Measurements from ENCODE around the gene STARD6.
"Not testable (repeated sequence)": the region's sequence is repeated elsewhere in the genome, so short reads cannot be mapped to it uniquely, and the experiment has no call there.

The STARD6 gene

DNA sequence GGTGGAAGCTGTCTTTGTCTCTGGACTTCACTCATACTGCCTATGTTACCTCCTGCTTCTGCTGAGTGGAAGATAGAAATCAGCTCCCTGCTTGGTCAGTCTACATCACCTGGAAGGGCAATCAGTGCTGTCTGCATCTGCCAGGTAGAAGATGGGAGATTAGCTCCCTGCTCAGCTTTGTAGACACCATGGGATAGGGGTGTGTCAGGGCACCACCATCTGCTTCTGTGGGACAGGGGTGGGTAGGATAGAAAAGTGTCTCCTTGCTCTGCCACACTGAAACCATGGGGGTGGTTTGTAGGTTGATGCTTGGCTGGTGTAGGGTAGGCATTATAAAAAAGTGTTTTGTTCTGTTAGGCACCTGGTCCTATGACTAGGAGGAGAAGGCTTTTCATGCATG, 34.1 kb downstream of the STARD6 start:
- DNase-seq (ENCODE audit: extremely low read depth, low read depth), result no peak
- TF ChIP-seq, protein P1, sequence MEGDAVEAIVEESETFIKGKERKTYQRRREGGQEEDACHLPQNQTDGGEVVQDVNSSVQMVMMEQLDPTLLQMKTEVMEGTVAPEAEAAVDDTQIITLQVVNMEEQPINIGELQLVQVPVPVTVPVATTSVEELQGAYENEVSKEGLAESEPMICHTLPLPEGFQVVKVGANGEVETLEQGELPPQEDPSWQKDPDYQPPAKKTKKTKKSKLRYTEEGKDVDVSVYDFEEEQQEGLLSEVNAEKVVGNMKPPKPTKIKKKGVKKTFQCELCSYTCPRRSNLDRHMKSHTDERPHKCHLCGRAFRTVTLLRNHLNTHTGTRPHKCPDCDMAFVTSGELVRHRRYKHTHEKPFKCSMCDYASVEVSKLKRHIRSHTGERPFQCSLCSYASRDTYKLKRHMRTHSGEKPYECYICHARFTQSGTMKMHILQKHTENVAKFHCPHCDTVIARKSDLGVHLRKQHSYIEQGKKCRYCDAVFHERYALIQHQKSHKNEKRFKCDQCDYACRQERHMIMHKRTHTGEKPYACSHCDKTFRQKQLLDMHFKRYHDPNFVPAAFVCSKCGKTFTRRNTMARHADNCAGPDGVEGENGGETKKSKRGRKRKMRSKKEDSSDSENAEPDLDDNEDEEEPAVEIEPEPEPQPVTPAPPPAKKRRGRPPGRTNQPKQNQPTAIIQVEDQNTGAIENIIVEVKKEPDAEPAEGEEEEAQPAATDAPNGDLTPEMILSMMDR (IDR thresholded peaks at IDR 0.05; ENCODE audit: low read depth, low read length, missing control alignments), result no peak
- no peak overlapping the region for H3K4me3 ChIP-seq (replicated peaks; ENCODE audit: low read depth, low read length)

DNA sequence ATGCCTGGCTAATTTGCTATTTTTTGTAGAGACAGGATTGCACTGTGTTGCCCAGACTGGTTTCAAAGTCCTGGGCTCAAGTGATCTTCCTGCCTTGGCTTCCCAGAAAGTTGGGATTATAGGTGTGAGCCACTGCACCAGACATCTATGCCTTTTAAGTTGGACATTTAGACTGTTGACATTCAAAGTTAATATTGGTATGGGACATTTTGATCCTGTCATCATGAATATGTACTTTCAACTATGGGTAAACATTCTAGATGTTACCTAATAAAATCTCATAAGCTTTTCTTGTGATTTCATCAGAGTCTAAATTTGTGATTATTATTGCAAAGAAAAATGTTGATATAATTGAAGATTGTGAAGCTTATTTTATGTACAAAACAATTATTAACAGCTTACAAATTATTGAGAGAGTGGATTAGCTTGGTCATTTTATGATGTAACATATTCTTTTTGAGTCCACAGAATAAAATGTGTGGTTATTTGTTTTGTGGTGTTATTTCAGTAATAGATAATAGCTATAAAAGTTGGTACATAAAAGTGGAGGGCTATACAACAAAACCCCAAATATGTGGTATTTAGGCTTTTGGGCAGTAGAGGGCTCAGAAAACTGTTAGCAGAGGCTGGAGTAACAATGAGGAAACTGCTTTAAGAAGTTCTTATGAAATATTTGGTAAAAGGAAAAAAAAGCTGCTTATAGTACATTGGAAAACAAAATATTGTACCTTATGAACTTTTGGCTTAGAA, 41.4 kb downstream of the STARD6 start:
- TF ChIP-seq, protein P1 (IDR thresholded peaks at IDR 0.05; ENCODE audit: low read depth, low read length, missing control alignments), result no peak
- no peak for DNase-seq (ENCODE audit: extremely low read depth, low read depth)
- no peak overlapping the region for H3K4me3 ChIP-seq (replicated peaks; ENCODE audit: low read depth, low read length)

GRCh38 chr18:54309564-54309963, 48.1 kb downstream of the STARD6 start:
- not testable (repeated sequence) for H3K4me3 ChIP-seq (replicated peaks; ENCODE audit: low read depth, low read length); DNase-seq (ENCODE audit: extremely low read depth, low read depth)

DNA sequence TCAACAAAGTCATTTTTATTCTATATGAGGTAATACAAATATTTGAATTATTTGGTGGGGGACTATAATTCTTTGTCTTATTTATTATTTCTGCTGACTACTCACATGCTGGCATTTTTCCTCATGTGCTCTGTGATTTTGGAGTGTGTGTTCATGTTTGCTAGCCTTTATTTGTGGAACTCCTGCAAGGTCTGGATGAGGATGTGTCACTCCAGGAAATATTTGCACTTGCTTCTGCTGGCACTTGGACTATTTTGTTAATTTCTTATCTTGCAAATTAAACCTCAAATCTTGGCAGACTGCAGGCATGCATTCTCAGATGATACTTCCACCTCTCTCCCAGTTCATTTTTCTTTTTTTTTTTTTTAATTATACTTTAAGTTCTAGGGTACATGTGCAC, 54.2 kb downstream of the STARD6 start:
- no peak overlapping the region for H3K4me3 ChIP-seq (replicated peaks; ENCODE audit: low read depth, low read length)

DNA sequence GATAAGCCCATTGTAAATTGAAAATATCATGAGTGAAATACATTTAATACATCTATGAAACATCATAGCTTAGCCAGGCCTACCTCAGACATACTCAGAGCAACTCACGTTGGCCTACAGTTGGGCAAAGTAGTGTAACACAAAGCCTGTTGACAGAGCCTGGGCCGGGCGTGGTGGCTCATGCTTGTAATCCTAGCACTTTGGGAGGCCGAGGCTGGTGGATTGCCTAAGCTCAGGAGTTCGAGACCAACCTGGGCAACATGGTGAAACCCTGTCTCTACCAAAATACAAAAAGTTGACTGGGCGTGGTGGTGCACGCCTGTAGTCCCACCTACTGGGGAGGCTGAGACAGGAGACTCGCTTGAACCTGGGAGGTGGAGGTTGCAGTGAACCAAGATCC, 58.7 kb downstream of the STARD6 start:
- H3K4me3 ChIP-seq (replicated peaks; ENCODE audit: low read depth, low read length); DNase-seq (ENCODE audit: extremely low read depth, low read depth): not testable (repeated sequence)

More for the DNA sequence above, 54.2 kb downstream of the STARD6 start:
- DNase-seq (ENCODE audit: extremely low read depth, low read depth), result no peak
- TF ChIP-seq, protein P1 (IDR thresholded peaks at IDR 0.05; ENCODE audit: low read depth, low read length, missing control alignments), result no peak

GRCh38 chr18:54296062-54296461, 61.6 kb downstream of the STARD6 start:
- TF ChIP-seq, protein P1 (IDR thresholded peaks at IDR 0.05; ENCODE audit: low read depth, low read length, missing control alignments), result no peak
- no peak for DNase-seq (ENCODE audit: extremely low read depth, low read depth)
- no peak overlapping the region for H3K4me3 ChIP-seq (replicated peaks; ENCODE audit: low read depth, low read length)

- TF ChIP-seq, protein P1 (IDR thresholded peaks at IDR 0.05; ENCODE audit: low read depth, low read length, missing control alignments), result no peak
- DNase-seq (ENCODE audit: extremely low read depth, low read depth), result no peak
- H3K4me3 ChIP-seq (replicated peaks; ENCODE audit: low read depth, low read length), result no peak overlapping the region
These were observed 63.4 kb downstream of the STARD6 start for GRCh38 chr18:54294274-54294673.
